PC-9 (cell line): ENCODE data around the gene ASTE1.

Experiments
- EZH2 ChIP-seq: fragments of 200-600 bp; sonication (generic); IDR thresholded peaks from 2 replicates; pipeline ENCODE4 v1.8.0; 2017; ENCODE audit warnings: antibody characterized with exemption, low read depth
- TF ChIP-seq, protein P1 (sequence below): fragments of 200-600 bp; sonication (generic); conservative IDR thresholded peaks from 2 replicates; pipeline ENCODE4 v1.6.1; 2017; ENCODE audit warnings: mixed run types, antibody characterized with exemption, mild to moderate bottlenecking, moderate library complexity

- TF ChIP-seq, protein P1, sequence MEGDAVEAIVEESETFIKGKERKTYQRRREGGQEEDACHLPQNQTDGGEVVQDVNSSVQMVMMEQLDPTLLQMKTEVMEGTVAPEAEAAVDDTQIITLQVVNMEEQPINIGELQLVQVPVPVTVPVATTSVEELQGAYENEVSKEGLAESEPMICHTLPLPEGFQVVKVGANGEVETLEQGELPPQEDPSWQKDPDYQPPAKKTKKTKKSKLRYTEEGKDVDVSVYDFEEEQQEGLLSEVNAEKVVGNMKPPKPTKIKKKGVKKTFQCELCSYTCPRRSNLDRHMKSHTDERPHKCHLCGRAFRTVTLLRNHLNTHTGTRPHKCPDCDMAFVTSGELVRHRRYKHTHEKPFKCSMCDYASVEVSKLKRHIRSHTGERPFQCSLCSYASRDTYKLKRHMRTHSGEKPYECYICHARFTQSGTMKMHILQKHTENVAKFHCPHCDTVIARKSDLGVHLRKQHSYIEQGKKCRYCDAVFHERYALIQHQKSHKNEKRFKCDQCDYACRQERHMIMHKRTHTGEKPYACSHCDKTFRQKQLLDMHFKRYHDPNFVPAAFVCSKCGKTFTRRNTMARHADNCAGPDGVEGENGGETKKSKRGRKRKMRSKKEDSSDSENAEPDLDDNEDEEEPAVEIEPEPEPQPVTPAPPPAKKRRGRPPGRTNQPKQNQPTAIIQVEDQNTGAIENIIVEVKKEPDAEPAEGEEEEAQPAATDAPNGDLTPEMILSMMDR, result no peak
- no peak for TF ChIP-seq EZH2
These were observed 41.4 kb upstream of the ASTE1 start for GRCh38 chr3:131067983-131068382.
